CD4-positive, alpha-beta T cell treated with Interleukin-4 for 4 hours (primary cell): ENCODE data around the gene MYO5B.
A peak's percentile ranks its signal among the peaks of the same experiment; 100 is the strongest.
"Not testable (repeated sequence)": the region's sequence is repeated elsewhere in the genome, so short reads cannot be mapped to it uniquely, and the experiment has no call there.

Experiments used
- DNase-seq: peaks from one replicate; pipeline ENCODE4 v3.0.0-alpha.2; 2020

Gene MYO5B

DNA sequence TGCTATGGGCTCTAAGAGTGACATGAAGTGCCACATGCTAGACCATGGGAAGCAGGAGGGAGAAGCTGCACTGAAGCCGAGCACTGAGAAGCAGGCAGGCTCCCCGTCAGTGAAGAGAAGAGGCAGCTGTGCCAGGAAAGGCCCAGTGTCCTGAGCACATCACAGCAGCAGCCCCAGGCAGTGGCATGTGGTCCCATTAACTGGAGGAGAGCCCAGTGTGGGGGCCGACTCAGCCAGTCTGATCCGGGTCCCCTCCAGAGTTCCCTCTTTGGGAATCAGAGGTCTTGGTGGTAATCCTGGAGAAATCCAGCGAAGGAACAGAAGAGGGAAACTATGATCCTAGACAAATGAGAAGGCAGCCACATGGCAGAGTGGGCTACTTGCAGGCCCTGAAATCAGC is 284.9 kb downstream of the MYO5B start:
- no peak for DNase-seq

- no peak for DNase-seq
Observed at GRCh38 chr18:49907346-49907929, 287.5 kb downstream of the MYO5B start.

DNA sequence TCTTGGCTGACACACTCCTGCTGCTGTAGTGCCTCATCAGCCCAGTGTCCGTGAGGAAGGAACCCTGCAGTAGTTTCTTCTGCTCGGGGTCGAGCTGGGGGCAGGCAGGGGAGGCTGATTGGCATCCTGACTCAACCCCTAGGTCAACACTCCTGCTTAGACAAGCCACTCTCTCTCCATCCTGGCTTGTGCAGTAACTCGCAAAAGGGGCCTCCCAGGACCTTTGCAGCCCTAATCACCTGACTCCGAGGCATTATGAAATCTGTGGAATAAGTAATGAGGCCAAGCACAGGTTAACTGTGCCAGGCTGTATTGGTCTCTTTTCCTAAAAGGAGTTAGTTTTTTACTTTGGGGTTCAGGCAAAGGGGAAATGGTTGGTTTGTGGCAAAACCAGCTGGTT is 289.2 kb downstream of the MYO5B start:
- no peak for DNase-seq

- DNase-seq = no peak
Observed at GRCh38 chr18:49904871-49905555, 289.9 kb downstream of the MYO5B start.

DNA sequence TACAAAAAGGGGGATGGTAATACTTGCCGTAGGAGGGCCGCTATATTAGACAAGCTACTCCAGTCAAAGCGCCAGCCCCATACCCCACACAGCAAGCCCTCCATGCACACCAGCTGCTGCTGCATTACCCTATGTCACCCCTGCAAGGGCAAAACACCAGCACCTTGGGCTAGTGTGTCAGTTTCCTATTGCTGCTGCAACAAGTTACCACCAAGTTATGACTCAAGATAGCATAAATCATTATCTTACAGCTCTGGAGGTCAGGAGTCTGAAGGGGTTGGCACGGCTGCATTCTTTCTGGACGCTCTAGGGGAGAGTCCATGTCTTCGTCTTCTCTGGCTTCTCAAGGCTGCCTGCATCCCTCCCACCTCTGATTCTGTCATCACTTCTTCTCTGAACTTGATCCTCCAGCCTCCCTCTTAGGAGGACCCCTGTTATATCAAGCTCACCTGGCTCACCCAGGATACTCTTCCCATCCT is 293.0 kb downstream of the MYO5B start:
- no peak for DNase-seq

DNA sequence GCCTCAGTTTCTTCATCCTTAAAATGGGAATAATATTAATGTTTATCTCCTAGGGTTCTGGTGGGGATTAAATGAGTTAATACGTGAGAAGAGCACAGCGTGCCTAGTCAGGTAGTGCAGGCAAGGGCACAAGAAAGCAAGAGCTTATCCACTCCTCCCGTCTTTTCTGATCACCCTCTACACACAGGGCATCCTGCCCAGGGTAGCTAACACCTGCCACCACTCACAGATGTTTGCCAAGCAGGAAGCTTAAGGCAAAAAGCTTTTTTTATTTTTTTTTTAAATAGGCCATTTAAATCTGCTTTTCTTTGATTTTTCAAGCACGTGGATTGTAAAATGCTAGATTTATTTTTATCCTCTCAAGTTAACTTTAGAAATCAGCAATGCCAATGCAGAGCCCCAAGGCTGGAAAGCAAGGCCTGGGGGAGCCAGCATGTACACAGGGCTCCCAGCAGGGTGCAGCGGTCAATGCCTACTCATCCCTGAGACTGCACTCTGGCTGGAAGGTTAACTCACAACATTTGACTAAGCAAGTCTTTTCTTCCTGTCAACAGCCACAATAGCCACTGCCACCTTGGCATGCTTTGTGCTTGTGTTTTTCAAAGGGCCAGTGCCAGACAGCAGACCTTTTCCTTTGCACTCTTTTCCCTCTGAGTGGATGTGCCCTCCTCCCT is 295.2 kb downstream of the MYO5B start:
- no peak for DNase-seq

DNA sequence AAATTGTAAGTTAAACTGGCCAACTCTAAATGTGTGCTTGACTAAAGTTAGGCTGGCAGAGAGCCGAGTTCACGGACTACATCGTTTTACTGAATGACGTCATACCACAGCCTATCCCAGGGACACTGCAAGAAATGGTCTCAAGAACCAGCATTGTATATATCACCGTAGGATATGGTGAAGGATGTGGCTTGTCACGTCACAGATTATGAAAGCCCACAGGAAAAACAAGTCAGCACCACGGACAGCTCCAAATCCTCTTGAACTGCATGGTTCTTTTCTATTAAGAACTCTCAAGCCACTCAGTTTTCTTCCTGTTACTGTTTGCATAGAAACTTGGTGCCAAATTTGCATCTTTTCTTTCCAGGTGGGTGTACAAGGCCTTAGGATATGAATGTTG is 296.5 kb downstream of the MYO5B start:
- DNase-seq = peak; percentile 38

GRCh38 chr18:49894517-49895226 is 300.3 kb downstream of the MYO5B start:
- DNase-seq = no peak

DNA sequence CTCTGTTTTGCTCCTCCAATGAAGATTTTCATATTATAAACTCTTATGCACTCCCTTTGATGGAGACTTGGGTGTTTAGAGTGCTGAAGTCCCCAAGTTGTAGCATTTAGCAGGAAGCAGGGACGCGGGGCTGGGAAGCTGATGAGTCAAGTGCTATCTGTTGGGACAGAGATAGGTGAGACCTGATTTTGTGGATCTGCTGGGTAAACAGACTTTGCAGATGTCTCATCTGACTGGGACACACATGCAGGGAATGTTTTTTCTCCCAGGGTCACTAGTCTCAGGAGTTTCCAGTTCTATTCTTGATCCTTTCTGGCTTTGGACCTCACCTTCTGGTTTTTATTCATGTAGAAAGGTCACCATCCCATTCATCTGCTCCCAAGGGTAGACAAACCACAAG is 301.9 kb downstream of the MYO5B start:
- DNase-seq = no peak

- DNase-seq = no peak
Observed at GRCh38 chr18:49892148-49892924, 302.6 kb downstream of the MYO5B start.

DNA sequence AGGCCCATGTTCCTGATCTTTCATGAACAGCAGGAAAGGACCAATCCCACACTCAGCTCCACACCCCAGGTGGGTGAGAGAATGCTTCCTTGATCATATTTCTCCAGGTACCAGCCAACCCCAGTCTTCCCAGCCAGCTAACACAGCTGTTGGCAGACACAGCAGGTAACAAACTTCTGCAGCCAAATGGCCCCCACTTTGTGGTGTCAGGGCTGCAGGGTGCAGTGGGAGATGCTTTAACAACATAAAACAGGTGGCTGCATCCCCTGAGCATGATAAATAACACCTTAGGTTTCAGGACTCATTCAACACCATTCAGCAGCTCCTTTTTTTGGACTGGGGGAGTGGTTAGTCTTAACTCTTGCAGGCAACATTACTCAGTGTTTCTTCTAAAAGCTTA is 304.9 kb downstream of the MYO5B start:
- no peak for DNase-seq

DNA sequence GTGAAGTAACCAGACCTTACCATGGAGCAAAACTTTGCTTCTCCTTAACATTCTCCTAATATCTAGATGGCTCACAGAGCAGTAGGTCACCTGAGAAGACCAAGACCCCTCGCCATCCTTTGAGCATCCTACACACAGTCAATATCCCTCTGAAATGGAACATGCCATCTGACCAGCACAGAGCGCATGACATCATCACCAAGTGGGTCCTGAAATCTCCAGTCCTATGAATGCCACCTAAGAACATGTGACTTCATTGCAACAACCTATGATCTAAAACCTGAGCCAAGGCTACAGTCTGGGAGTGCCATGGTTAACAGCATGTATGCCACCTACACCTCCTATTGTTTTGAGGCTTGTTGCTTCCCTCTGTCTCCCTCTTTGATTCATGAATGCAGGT is 305.4 kb downstream of the MYO5B start:
- not testable (repeated sequence) for DNase-seq

DNA sequence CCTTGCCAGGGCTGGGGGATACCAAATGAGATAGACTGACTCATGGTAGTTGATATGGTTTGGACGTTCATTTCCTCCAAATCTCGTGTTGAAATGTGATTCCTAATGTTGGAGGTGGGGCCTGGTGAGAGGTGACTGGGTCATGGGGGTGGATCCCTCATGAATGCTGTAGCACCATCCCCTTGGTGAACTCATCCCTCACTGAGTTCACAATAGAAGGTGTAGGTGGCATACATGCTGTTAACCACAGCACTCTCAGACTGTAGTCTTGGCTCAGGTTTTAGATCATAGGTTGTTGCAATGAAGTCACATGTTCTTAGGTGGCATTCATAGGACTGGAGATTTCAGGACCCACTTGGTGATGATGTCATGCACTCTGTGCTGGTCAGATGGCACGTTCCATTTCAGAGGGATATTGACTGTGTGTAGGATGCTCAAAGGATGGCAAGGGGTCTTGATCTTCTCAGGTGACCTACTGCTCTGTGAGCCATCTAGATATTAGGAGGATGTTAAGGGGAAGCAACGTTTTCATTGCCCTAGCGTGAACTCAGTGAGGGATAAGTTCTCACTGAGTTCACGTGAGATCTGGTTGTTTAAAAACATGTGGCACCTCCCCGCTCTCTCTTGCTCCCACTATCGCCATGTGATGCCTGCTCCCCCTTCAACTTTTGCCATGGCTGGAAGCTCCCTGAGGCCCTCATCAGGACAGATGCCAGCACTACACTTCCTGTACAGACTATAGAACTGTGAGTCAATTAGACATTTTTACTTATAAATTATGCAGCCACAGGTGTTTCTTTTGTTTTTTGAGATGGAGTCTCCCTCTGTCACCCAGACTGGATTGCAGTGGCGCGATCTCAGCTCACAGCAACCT is 307.8 kb downstream of the MYO5B start:
- DNase-seq = no peak

- DNase-seq = no peak
Observed at GRCh38 chr18:49884959-49885358, 310.0 kb downstream of the MYO5B start.

DNA sequence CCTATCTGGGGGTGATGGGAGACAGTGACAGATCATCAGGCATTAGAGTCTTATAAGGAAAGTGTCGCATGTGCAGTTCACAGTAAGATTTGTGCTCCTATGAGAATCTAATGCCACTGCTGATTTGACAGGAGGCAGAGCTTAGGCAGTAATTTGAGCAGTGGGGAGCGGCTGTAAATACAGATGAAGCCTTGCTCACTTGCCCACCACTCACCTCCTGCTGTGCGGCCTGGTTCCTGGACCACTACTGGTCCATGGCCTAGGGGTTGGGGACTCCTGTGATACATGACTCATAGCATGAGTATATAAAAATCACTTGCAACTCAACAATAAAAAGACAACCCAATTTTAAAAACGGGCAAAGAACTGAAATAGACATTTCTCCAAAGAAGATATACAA is 310.5 kb downstream of the MYO5B start:
- DNase-seq = no peak

- DNase-seq = no peak
Observed at GRCh38 chr18:49880661-49881060, 314.3 kb downstream of the MYO5B start.

- no peak for DNase-seq
Observed at GRCh38 chr18:49879271-49879580, 315.7 kb downstream of the MYO5B start.

GRCh38 chr18:49878567-49879270 is 316.2 kb downstream of the MYO5B start:
- DNase-seq = no peak

GRCh38 chr18:49878015-49878414 is 316.9 kb downstream of the MYO5B start:
- DNase-seq = no peak

DNA sequence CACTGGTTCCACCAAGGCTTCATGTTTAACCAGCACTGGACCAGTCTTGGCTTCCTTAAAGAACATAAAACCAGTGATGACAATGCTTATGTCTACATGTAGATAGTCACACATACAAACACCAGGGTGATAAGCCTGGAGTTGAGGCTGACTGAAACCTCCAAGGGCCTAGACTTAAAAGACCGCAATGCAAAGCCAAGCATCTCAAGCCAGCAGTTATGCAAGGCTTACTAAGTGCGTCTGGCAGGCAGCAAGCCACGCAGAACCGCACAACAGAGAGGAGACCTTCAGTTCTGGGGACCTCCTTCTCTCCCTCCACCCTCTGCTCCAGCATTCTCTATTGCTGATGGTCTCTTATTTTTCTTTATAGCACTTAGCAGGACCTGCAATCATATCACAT is 318.4 kb downstream of the MYO5B start:
- DNase-seq = no peak

DNA sequence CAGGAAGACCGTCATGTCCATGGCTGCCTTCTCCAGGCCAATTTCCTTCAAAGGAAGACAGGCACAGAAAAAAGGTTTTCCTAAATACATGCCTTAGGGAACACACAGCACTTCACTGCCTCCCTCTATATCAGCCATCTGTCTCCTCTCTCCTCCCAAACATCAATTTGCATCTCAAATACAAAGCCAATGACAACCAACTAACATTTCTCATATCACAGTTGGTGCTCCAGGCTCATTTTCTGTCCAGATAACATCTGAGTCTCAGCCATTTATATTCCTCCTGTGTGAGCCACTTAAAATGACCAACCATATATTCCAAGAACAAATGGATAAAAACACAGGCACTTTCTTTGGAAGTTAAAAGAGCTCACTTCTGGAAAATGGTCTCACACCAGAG is 319.2 kb downstream of the MYO5B start:
- no peak for DNase-seq
